GM06990 (cell line): ENCODE results near the gene TBC1D10A.

Experiments used
- DNase-seq: peaks from one replicate; pipeline ENCODE4 v3.0.0-alpha.2; 2011; ENCODE audit not compliant: insufficient read length; ENCODE audit errors: extremely low read depth
- H3K27me3 ChIP-seq: replicated peaks from 2 replicates; pipeline ENCODE4 v1.6.0; 2011; ENCODE audit warnings: low read length; ENCODE audit not compliant: control insufficient read depth, insufficient read depth
- H3K36me3 ChIP-seq: 2 replicates; pipeline ENCODE4 v1.5.1; 2011; ENCODE audit warnings: low read length; ENCODE audit not compliant: control insufficient read depth, insufficient read depth
- H3K4me3 ChIP-seq: replicated peaks from 2 replicates; pipeline ENCODE4 v1.5.1; 2011; ENCODE audit warnings: low read depth, mild to moderate bottlenecking, control low read depth, low read length
- TF ChIP-seq, protein P1 (sequence below): IDR thresholded peaks from 2 replicates; pipeline ENCODE4 v1.5.1; 2011; ENCODE audit warnings: low read length, control low read depth, mild to moderate bottlenecking, inconsistent platforms; ENCODE audit not compliant: insufficient read depth, poor library complexity, severe bottlenecking

The TBC1D10A gene

DNA sequence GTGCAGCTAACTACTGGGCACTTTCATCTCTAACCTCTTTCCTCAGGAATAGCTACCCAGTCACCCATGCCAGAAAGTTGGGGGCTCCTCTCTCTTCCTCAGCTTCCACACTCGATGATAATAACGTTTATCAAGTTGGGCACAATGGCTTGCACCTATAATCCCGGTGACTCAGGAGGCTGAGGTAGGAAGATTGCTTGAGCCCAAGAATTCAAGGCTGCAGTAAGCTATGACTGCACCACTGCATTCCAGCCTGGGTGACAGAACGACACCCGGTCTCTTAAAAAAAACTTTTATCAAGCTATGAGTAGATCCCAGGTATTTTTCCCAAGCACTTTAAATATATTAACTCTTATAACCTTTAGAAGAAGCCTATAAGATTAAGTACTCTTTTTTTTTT, 27.9 kb upstream of the TBC1D10A start:
- Histone ChIP-seq H3K36me3 (peaks cover 13% of the 10 kb centered on the region), H3K27me3 (no peaks in the 10 kb centered on the region), H3K4me3 (peak overlapping the region; percentile 10)
- DNase-seq = no peak
- TF ChIP-seq, protein P1, sequence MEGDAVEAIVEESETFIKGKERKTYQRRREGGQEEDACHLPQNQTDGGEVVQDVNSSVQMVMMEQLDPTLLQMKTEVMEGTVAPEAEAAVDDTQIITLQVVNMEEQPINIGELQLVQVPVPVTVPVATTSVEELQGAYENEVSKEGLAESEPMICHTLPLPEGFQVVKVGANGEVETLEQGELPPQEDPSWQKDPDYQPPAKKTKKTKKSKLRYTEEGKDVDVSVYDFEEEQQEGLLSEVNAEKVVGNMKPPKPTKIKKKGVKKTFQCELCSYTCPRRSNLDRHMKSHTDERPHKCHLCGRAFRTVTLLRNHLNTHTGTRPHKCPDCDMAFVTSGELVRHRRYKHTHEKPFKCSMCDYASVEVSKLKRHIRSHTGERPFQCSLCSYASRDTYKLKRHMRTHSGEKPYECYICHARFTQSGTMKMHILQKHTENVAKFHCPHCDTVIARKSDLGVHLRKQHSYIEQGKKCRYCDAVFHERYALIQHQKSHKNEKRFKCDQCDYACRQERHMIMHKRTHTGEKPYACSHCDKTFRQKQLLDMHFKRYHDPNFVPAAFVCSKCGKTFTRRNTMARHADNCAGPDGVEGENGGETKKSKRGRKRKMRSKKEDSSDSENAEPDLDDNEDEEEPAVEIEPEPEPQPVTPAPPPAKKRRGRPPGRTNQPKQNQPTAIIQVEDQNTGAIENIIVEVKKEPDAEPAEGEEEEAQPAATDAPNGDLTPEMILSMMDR = no peak

DNA sequence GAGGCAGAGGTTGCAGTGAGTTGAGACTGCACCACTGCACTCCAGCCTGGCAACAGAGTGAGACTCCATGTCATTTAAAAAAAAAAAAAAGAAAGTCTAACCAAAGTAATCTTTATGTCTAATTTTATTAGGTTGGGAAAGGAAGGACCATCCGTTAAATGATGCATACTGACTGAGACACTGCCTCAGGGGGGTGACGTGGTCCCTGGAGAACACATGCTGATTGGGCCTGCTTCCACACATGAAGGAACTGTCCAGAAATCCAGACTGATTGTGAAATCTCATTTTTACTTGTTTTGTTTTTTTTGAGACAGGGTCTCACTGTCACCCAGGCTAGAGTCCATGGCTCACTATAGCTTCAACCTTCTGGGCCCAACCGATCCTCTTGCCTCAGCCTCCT, 24.5 kb upstream of the TBC1D10A start:
- peaks cover 21% of the 10 kb centered on the region for H3K36me3 ChIP-seq
- no peak for DNase-seq

DNA sequence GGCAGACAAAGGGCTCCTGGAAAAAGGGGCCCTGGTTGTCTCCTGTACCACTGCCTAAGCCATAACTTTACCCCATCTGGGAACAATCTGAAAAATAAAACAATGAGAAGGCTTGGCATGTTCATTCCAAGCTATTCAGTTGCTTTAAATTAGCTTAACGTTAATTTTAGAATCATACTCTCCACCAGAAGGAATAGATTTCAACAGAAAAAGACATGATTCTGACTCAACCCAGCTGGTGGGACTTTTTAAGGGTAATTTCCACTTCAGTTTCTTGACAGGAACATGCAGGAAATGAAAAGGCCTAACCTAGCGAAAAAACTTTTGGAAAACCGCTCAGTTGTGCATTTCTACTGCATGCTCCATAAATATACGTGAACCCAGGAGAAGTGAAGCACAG, 22.1 kb upstream of the TBC1D10A start:
- no peak for DNase-seq
- Histone ChIP-seq H3K36me3 (peaks cover 41% of the 10 kb centered on the region), H3K4me3 (no peak overlapping the region), H3K27me3 (no peaks in the 10 kb centered on the region)
- TF ChIP-seq, protein P1 = no peak

More for the DNA sequence above, 24.5 kb upstream of the TBC1D10A start:
- TF ChIP-seq, protein P1 = no peak
- Histone ChIP-seq H3K27me3 (no peaks in the 10 kb centered on the region), H3K4me3 (no peak overlapping the region)

DNA sequence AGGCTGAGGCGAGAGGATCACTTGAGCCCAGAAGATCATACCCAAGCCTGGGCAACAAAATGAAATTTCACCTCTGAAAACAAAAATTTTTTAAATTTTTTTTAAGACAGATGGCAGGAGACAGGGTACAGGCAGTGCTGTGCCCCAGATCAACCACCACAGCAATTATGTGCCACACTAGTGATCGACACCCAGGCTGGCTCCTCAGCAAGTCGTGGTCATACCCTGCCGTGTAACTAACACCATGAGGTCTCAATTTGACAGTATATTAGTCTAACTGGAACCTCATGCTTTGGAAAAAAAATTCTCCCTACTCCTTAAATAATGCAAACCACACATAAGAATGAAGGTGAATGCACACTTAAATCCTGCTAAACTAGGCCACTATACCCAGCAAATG, 21.7 kb upstream of the TBC1D10A start:
- H3K4me3 ChIP-seq = no peak overlapping the region
- no peaks in the 10 kb centered on the region for H3K27me3 ChIP-seq
- TF ChIP-seq, protein P1 = no peak
- H3K36me3 ChIP-seq = peaks cover 42% of the 10 kb centered on the region
- no peak for DNase-seq

DNA sequence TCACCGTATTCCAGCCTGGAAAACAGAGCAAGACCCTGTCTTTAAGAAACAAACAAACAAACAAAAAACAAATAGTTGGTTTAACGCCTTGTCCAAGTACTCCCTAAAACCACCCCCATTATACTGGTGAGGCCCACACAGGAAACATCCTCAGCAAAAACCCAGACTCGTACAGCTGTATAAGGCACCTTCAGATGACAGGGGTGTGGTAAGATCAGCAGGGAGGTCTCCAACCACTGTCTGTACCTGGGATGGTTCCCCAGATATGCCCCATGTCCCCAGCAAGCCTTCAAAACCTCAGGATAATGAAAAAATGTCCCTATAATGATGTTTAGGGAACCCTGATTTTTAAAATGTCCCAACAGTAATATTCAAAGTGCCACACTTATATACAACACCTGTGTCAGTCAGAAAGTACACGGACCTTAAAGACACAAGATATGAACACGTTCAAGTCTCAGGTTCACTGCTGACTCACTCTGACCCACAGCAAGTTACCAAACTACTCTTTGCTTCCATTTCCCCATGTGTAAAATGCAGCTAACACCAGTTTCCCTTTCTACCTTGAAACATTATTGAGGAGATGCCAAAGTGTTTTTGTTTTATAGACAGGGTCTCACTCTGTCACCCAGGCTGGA, 20.6 kb upstream of the TBC1D10A start:
- Histone ChIP-seq H3K36me3 (peaks cover 48% of the 10 kb centered on the region), H3K27me3 (no peaks in the 10 kb centered on the region), H3K4me3 (no peak overlapping the region)
- TF ChIP-seq, protein P1 = no peak
- no peak for DNase-seq
